ENCODE measurements around the gene CELF4. TPM values are rescaled to one million over a fixed set of nuclear protein-coding genes. Genes with fewer than 3 reads are reported as not detected.

CELF4 gene
- total and polyA plus RNA-seq, 10 of the 15 experiments (the other 5 are each of a cell fraction or from before 2014, with no cell fraction given): 0.03 to 0.32 TPM; not detected in 8

DNA sequence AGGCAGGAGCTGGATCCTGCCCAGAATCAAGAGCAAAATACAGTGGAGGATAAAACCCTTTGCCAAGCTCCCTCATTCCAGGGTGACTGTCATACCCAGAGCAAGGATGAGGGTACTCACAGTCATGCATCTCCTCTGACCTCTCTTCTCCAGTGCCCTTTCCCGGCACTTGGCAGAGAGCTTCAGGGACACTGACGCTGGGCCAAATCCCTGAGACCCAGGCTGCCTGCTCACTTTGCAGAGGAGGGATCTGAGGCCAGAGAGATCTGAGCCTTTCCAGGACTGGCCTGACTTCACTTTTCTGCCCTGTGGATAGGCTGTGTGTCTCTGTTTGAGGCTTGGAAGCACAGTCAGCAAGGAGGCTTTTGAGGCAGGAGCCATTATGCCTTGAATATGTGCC lies 330.0 kb downstream of the CELF4 start (continued):
- TF ChIP-seq, protein P1, sequence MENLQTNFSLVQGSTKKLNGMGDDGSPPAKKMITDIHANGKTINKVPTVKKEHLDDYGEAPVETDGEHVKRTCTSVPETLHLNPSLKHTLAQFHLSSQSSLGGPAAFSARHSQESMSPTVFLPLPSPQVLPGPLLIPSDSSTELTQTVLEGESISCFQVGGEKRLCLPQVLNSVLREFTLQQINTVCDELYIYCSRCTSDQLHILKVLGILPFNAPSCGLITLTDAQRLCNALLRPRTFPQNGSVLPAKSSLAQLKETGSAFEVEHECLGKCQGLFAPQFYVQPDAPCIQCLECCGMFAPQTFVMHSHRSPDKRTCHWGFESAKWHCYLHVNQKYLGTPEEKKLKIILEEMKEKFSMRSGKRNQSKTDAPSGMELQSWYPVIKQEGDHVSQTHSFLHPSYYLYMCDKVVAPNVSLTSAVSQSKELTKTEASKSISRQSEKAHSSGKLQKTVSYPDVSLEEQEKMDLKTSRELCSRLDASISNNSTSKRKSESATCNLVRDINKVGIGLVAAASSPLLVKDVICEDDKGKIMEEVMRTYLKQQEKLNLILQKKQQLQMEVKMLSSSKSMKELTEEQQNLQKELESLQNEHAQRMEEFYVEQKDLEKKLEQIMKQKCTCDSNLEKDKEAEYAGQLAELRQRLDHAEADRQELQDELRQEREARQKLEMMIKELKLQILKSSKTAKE (IDR thresholded peaks at IDR 0.05; ENCODE audit: low read depth, poor library complexity, severe bottlenecking): no peak
- TF ChIP-seq, protein P2, sequence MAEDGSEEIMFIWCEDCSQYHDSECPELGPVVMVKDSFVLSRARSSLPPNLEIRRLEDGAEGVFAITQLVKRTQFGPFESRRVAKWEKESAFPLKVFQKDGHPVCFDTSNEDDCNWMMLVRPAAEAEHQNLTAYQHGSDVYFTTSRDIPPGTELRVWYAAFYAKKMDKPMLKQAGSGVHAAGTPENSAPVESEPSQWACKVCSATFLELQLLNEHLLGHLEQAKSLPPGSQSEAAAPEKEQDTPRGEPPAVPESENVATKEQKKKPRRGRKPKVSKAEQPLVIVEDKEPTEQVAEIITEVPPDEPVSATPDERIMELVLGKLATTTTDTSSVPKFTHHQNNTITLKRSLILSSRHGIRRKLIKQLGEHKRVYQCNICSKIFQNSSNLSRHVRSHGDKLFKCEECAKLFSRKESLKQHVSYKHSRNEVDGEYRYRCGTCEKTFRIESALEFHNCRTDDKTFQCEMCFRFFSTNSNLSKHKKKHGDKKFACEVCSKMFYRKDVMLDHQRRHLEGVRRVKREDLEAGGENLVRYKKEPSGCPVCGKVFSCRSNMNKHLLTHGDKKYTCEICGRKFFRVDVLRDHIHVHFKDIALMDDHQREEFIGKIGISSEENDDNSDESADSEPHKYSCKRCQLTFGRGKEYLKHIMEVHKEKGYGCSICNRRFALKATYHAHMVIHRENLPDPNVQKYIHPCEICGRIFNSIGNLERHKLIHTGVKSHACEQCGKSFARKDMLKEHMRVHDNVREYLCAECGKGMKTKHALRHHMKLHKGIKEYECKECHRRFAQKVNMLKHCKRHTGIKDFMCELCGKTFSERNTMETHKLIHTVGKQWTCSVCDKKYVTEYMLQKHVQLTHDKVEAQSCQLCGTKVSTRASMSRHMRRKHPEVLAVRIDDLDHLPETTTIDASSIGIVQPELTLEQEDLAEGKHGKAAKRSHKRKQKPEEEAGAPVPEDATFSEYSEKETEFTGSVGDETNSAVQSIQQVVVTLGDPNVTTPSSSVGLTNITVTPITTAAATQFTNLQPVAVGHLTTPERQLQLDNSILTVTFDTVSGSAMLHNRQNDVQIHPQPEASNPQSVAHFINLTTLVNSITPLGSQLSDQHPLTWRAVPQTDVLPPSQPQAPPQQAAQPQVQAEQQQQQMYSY (CRISPR knock-in tag; IDR thresholded peaks at IDR 0.05): no peak

DNA sequence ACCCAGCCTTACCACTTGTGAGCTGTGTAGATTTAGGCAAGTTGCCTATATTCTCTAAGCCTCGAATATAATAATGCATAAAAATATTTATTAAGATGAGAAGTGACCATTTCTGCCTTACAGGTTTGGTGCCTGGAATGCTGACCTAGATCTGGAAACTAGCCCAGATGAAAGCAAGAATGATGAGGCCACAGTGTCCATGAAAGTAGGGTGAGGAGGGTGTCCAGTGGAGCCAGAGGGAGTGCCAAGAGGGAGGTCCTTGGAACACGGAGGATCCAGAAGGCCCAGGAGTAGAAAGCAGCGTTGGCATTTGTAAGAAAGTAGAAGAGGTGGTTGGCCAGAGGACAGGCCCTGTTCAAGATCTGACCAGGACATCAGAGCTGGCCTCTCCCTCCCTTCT lies 334.3 kb downstream of the CELF4 start:
- intact Hi-C loops (cut with micrococcal nuclease; ENCODE audit: unreplicated experiment): no loop called here
- DNase-seq (ENCODE audit: low read depth, low spot score) (no peak), ATAC-seq (no peak), FAIRE-seq (no peak)
- H3K36me3 ChIP-seq (ENCODE audit: control insufficient read depth in 2 of 2, insufficient read depth in 2 of 2, low read length in 1 of 2): no peaks in the 10 kb centered on the region
- no peaks in the 10 kb centered on the region for H3K9me3 ChIP-seq (replicated peaks; ENCODE audit: control insufficient read depth, insufficient read depth, low read length)
- in situ Hi-C loops (cut with MboI): no loop called here
- H3K4me3 ChIP-seq: no peak overlapping the region
- ChIA-PET RAD21 (ENCODE audit: unreplicated experiment) (no interaction called here), POLR2A (no interaction called here), CTCF (no interaction called here), SMC1A (ENCODE audit: uncharacterized antibody, unreplicated experiment) (no interaction called here)
- H3K4me2 ChIP-seq (ENCODE audit: control insufficient read depth, insufficient read depth): no peak overlapping the region
- no peak overlapping the region for H3K27ac ChIP-seq (ENCODE audit: control insufficient read depth, insufficient read depth)
- no TSS peak for BruUV-seq (replicated peaks)
- WGBS (ENCODE audit: insufficient coverage, insufficient replicate concordance, low lambda C conversion rate, missing lambda C conversion rate): 22% methylated on average over 3 of the region's 3 CpGs
- H3K9ac ChIP-seq (ENCODE audit: control insufficient read depth, insufficient read depth, low read length): no peak overlapping the region
- TF ChIP-seq MYC (IDR thresholded peaks at IDR 0.05; ENCODE audit: insufficient read depth, insufficient read length, insufficient replicate concordance, low read length, severe bottlenecking): no peak
- TF ChIP-seq, protein P1 (IDR thresholded peaks at IDR 0.05; ENCODE audit: low read depth, poor library complexity, severe bottlenecking): no peak
- no peak for TF ChIP-seq SREBF1 (IDR thresholded peaks at IDR 0.05; ENCODE audit: low read length)
- TF ChIP-seq, protein P3, sequence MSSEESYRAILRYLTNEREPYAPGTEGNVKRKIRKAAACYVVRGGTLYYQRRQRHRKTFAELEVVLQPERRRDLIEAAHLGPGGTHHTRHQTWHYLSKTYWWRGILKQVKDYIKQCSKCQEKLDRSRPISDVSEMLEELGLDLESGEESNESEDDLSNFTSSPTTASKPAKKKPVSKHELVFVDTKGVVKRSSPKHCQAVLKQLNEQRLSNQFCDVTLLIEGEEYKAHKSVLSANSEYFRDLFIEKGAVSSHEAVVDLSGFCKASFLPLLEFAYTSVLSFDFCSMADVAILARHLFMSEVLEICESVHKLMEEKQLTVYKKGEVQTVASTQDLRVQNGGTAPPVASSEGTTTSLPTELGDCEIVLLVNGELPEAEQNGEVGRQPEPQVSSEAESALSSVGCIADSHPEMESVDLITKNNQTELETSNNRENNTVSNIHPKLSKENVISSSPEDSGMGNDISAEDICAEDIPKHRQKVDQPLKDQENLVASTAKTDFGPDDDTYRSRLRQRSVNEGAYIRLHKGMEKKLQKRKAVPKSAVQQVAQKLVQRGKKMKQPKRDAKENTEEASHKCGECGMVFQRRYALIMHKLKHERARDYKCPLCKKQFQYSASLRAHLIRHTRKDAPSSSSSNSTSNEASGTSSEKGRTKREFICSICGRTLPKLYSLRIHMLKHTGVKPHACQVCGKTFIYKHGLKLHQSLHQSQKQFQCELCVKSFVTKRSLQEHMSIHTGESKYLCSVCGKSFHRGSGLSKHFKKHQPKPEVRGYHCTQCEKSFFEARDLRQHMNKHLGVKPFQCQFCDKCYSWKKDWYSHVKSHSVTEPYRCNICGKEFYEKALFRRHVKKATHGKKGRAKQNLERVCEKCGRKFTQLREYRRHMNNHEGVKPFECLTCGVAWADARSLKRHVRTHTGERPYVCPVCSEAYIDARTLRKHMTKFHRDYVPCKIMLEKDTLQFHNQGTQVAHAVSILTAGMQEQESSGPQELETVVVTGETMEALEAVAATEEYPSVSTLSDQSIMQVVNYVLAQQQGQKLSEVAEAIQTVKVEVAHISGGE (CRISPR knock-in tag; IDR thresholded peaks at IDR 0.05): no peak
- no peaks in the 10 kb centered on the region for H3K4me1 ChIP-seq (ENCODE audit: control insufficient read depth, insufficient read depth, low read length)
- no peak overlapping the region for H2AFZ ChIP-seq (ENCODE audit: control insufficient read depth, low read depth, low read length)
- no peaks in the 10 kb centered on the region for H4K20me1 ChIP-seq (ENCODE audit: control insufficient read depth, insufficient read depth)
- H3K27me3 ChIP-seq (replicated peaks in 1 of 2; ENCODE audit: control insufficient read depth in 2 of 2, insufficient read depth in 2 of 2, low read length in 1 of 2): no peaks in the 10 kb centered on the region
- no peaks in the 10 kb centered on the region for H3K79me2 ChIP-seq (ENCODE audit: control insufficient read depth, insufficient read depth, low read length)

All from GM12878 (cell line).